ENCODE measurements around the gene ZDHHC7.

The ZDHHC7 gene

DNA sequence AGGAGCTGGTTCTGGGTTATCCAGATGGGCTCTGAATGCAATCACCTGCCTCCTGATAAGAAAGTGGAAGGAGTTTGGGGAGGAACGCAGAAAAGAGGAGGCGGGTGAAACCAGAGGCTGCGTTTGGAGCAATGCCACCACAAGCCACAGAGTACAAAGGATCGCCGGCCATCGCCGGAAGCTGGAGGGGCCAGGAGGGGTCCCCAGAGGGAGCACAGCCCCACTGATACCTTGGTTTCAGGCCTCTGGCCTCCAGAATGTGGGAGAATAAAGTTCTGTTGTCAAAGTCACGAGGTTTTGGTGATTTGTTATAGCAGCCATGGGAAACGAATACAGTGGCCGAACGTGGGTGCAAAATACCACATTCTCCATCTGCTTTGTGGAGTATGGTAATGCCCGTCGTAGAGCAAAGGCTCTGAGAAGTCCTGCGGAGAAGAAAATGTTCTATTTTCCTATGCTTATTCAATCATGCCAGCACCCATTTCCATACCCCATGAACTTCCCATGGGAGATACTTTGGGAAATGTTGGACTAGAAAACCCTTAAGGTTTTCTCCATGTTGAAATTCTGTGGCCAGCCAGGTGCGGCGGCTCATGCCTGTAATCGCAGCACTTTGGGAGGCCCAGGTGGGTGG, 51.4 kb downstream of the ZDHHC7 start:
- TF ChIP-seq, protein P1, sequence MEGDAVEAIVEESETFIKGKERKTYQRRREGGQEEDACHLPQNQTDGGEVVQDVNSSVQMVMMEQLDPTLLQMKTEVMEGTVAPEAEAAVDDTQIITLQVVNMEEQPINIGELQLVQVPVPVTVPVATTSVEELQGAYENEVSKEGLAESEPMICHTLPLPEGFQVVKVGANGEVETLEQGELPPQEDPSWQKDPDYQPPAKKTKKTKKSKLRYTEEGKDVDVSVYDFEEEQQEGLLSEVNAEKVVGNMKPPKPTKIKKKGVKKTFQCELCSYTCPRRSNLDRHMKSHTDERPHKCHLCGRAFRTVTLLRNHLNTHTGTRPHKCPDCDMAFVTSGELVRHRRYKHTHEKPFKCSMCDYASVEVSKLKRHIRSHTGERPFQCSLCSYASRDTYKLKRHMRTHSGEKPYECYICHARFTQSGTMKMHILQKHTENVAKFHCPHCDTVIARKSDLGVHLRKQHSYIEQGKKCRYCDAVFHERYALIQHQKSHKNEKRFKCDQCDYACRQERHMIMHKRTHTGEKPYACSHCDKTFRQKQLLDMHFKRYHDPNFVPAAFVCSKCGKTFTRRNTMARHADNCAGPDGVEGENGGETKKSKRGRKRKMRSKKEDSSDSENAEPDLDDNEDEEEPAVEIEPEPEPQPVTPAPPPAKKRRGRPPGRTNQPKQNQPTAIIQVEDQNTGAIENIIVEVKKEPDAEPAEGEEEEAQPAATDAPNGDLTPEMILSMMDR (IDR thresholded peaks at IDR 0.05), result no peak
- no peak for TF ChIP-seq ZFX (IDR thresholded peaks at IDR 0.05; ENCODE audit: borderline replicate concordance)
- no peak overlapping the region for H3K27ac ChIP-seq

DNA sequence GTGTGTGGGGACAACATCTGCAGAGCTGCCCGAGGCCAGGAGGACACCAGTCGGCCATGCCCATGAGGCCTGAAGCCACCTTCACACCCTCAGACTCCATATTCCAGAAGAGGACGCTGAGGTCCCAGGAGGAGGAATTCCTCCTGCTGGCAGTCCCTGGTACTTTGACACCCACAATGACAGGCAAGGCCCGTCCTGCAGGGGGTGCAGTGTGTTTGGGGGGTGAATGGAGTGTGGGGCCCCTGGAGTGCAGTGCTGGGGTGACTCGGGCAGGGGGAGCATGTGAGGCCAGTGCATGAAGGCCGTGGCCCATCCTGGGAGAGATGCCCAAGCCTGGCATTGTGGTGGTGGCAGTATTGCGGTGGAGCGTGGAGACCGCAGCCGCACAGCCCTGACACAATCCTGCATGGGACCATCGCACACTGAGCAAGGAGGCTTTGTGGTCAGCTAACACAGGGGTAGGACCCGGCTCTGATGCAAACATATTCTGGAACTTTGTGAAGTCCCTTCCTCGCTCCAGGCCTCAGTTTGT, 52.2 kb downstream of the ZDHHC7 start:
- no peak for TF ChIP-seq ZFX (IDR thresholded peaks at IDR 0.05; ENCODE audit: borderline replicate concordance)
- TF ChIP-seq, protein P1 (IDR thresholded peaks at IDR 0.05), result no peak
- no peak overlapping the region for H3K27ac ChIP-seq

DNA sequence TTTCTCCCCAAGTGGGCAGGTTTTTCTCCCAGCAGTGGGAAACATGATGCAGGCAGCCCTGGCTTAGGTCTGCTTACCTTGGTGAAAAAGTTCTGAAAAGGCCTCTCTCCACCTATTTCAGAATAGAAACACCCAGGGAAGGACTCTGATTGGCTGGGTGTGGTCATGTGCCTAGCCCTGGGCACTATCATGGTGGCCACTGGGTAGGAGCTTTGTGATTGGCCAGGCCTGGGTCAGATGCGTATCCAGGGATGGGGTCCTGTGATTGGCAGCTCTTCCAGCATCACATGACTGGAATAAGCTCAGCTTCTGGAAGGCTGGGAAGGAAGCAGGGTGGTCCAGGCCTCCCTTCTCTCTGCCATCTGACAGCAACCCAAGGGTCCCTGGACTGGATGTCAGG, 53.5 kb downstream of the ZDHHC7 start:
- no peak overlapping the region for H3K27ac ChIP-seq
- TF ChIP-seq, protein P1 (IDR thresholded peaks at IDR 0.05), result no peak
- TF ChIP-seq ZFX (IDR thresholded peaks at IDR 0.05; ENCODE audit: borderline replicate concordance), result no peak

DNA sequence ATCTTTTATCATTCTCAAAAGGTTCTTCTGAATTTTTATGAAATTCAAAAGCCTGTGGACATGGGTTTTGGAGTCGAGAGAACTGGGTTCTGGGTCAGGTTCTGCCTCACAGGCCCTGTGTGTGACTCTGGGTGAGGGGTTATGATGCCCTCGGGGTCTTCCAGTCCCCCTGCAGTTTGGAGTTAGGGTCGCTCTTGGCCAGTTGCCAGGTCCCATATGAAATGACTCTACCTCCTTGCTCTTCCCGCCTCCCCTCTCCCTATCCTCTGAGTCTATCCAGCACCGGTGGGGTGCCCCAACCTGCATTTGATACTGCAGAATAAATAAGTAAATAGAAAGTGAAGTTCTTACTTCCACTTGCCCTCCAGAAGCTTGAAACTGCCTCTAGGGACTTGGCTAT, 54.1 kb downstream of the ZDHHC7 start:
- no peak for TF ChIP-seq ZFX (IDR thresholded peaks at IDR 0.05; ENCODE audit: borderline replicate concordance)
- TF ChIP-seq, protein P1 (IDR thresholded peaks at IDR 0.05), result no peak
- H3K27ac ChIP-seq, result no peak overlapping the region

DNA sequence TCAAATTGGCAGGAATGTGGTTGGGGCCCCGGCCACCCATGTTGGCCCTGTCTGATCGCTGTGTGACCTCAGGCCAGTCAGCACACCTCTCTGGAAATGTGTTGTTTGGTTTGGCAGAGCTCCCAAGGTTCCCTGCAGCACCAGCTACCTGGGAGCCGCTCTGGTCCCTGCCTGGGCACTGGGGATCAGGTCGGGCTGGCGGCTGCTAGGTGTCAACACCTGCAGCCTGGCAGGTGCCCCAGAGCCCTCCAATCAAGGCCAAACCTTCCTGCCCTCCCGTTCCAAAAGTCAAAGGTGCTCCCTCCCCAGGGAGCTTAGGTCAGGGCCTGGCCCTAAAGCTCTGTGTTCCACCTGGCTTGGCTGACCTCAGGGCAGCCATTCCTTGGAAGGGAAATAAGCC, 55.9 kb downstream of the ZDHHC7 start:
- TF ChIP-seq ZFX (IDR thresholded peaks at IDR 0.05; ENCODE audit: borderline replicate concordance), result no peak
- TF ChIP-seq, protein P1 (IDR thresholded peaks at IDR 0.05), result no peak
- no peak overlapping the region for H3K27ac ChIP-seq

DNA sequence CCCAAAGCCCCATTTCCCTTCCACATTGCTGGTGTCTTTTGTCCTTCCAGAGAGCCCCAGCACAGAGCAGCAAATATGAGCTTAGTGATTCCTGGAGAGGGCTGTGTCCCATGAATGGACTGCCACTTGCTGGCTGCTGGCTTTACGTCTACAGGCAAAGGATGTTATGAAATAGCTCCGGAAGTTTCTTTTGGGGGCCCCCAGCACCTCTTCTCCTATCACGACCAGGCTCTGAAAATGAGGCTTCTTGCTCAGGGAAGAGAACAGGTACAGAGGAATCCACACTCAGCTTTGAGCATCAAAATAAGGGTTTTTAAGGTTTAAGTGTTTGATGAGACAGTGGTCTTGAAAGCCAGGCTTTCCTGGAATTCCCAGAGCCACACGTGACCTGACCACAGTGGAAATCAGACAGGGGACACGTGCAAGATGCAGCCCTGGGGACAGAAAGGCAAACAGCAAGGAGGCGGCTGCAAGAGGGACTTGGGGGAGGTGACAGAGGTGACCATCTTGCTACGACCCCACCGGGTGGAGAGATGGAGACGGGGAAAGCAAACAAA, 58.1 kb downstream of the ZDHHC7 start:
- TF ChIP-seq, protein P1 (IDR thresholded peaks at IDR 0.05), result no peak
- no peak for TF ChIP-seq ZFX (IDR thresholded peaks at IDR 0.05; ENCODE audit: borderline replicate concordance)
- no peak overlapping the region for H3K27ac ChIP-seq
